ENCODE measurements around the gene FRMD4A.
"Not testable (repeated sequence)": the region's sequence is repeated elsewhere in the genome, so short reads cannot be mapped to it uniquely, and the experiment has no call there.

The FRMD4A gene

GRCh38 chr10:13801907-13802288 lies 528.8 kb downstream of the FRMD4A start:
- DNase-seq = no peak

GRCh38 chr10:13801156-13801906 lies 529.4 kb downstream of the FRMD4A start:
- DNase-seq = no peak

GRCh38 chr10:13797164-13797563 lies 533.6 kb downstream of the FRMD4A start:
- no peak for DNase-seq

- DNase-seq = no peak
Measured at GRCh38 chr10:13795653-13796555, 534.8 kb downstream of the FRMD4A start.

GRCh38 chr10:13794992-13795612 lies 535.6 kb downstream of the FRMD4A start:
- DNase-seq = no peak

- no peak for DNase-seq
Measured at GRCh38 chr10:13792006-13792405, 538.7 kb downstream of the FRMD4A start.

GRCh38 chr10:13791483-13791882 lies 539.2 kb downstream of the FRMD4A start:
- DNase-seq = no peak

- no peak for DNase-seq
Measured at GRCh38 chr10:13790196-13790595, 540.5 kb downstream of the FRMD4A start.

GRCh38 chr10:13789448-13789829 lies 541.3 kb downstream of the FRMD4A start:
- DNase-seq = no peak

- DNase-seq = no peak
Measured at GRCh38 chr10:13788711-13789447, 541.8 kb downstream of the FRMD4A start.

GRCh38 chr10:13788320-13788600 lies 542.5 kb downstream of the FRMD4A start:
- no peak for DNase-seq

- peak; percentile 55 to 79 for DNase-seq
Measured at GRCh38 chr10:13787015-13787421, 543.7 kb downstream of the FRMD4A start.

- DNase-seq = peak in 1 of 2 experiments; percentile 23
Measured at GRCh38 chr10:13784067-13784466, 546.7 kb downstream of the FRMD4A start.

GRCh38 chr10:13779748-13780147 lies 551.0 kb downstream of the FRMD4A start:
- DNase-seq = no peak

GRCh38 chr10:13778693-13778960 lies 552.1 kb downstream of the FRMD4A start:
- not testable (repeated sequence) for DNase-seq

GRCh38 chr10:13776861-13777311 lies 553.8 kb downstream of the FRMD4A start:
- DNase-seq = no peak

GRCh38 chr10:13775786-13776775 lies 554.6 kb downstream of the FRMD4A start:
- DNase-seq = no peak

- DNase-seq = no peak
Measured at GRCh38 chr10:13774303-13774893, 556.3 kb downstream of the FRMD4A start.

- DNase-seq = no peak
Measured at GRCh38 chr10:13773496-13774170, 557.1 kb downstream of the FRMD4A start.

GRCh38 chr10:13773043-13773442 lies 557.7 kb downstream of the FRMD4A start:
- DNase-seq = no peak

GRCh38 chr10:13771992-13772391 lies 558.7 kb downstream of the FRMD4A start:
- DNase-seq = no peak
